GM21619 (cell line): ENCODE measurements around the gene TENM4.
"Not testable (repeated sequence)": the region's sequence is repeated elsewhere in the genome, so short reads cannot be mapped to it uniquely, and the experiment has no call there.

ENCODE experiments used
- ATAC-seq: cut with Tn5 transposase; IDR thresholded peaks from one replicate; pipeline ENCODE4 v1.9.1; 2021; ENCODE audit not compliant: unreplicated experiment

TENM4 gene

DNA sequence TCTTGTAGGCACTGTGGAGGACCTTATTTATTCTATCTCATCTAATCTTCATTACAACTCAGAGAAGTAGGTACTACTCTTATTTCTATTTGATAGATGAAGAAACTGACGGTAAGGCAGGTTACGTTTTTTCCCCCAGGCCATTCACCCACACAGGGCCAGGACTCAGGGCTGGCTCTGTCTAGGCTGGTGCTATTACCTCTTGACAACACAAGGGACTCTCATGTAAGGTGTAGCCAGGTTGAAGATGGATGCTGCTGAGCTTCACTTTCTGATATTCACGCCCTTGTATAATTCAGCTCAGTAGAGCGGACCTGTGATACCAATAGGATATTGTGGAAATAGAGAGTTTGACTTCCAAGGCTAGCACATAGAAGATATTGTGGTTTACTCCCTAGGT is 453.1 kb downstream of the TENM4 start:
- ATAC-seq = no peak

DNA sequence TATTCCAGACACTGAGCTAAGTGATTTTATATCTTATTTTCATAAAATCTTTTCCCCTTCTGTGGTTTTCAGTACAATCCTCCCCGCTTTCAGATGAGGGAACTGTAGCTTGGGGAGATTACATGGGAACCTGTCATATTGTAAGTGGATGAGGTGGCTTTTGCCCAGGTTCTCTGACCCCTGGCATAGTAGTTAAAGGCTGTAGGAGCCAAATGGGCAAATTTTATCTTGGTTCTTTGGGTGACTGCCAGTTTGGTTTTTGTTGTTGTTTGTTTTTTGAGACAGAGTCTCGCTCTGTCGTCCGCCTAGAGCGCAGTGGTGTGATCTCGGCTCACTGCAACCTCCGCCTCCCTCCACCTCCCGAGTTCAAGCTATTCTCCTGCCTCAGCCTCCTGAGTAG is 454.5 kb downstream of the TENM4 start:
- no peak for ATAC-seq

GRCh38 chr11:78985663-78986062 is 455.2 kb downstream of the TENM4 start:
- ATAC-seq = no peak

DNA sequence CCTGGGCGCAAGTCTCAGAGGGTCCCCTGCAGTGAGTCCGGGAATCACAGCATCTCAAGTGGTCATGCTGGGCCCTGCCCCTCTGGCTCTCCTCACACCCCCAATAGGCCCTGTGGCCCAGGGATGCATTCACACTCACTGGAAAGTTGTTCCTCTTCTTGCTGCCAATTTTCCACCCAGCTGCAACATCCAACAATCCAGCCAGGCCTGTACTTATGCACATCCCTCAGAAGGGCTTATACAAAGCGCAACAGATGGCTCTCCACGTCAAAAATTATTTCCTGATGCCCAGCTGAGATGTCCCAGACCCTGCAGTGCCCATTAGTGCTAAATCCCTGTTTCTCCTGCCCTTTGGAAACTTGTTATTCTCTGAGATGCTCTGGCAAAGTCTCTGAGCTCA is 458.4 kb downstream of the TENM4 start:
- ATAC-seq = no peak

DNA sequence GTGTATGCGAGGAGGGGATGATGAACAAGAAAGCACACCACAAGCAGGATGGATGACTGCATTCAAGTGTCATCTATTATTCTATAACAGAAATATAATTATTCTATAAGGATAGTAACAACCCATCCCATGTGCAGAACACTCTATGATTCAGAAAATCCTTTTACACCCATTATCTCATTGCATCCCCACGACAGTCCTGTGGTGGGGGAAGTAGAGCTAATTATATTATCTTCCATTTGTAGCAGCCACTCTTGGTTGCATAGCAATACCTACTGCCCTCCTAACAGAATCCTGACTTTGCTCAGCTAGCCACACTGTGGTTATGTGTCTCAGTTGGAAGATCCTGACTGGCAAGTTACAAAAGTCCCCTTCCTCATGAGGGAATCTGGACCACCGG is 459.7 kb downstream of the TENM4 start:
- ATAC-seq = no peak

GRCh38 chr11:78978831-78979230 is 462.0 kb downstream of the TENM4 start:
- ATAC-seq = no peak

- not testable (repeated sequence) for ATAC-seq
Measured at GRCh38 chr11:78977848-78978247, 463.0 kb downstream of the TENM4 start.

DNA sequence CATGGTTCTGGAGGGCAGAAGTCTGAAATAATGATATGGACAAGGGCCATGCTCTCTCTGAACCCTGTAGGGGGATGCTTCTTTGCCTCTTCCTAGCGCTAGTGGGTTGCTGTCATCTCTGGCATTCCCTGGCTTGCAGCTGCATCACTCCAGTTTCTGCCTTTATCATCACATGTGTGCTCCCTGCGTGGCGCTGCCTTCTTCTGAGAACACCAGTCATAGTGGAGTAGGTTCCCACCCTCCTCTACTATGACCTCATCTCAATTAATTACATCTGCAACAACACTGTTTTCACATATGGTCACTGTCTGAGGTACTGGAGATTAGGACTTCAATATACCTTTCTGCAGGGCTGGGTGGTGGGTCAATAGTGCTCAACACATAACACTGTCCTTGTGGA is 463.8 kb downstream of the TENM4 start:
- no peak for ATAC-seq

DNA sequence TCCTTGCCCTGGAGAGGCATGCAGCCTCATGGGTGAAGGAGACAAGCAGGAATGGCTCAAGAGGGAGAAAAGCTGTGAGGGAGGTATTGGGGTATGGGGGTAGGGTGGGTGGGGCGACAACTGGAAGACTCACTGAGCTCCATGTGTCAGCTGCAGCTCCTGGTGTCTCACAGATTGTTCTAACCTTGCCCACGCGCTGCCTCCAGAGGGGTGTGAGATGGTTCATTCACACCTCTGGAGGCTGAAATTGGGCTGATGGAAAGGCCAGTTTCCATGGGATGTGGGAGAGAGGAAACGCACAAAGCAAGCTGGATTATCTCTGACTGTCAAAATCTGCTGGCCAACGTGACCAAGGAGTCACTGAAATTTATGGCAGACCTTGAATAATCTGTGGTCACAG is 465.7 kb downstream of the TENM4 start:
- no peak for ATAC-seq

GRCh38 chr11:78973876-78974275 is 467.0 kb downstream of the TENM4 start:
- no peak for ATAC-seq

GRCh38 chr11:78972590-78972989 is 468.2 kb downstream of the TENM4 start:
- ATAC-seq = no peak

GRCh38 chr11:78972177-78972576 is 468.7 kb downstream of the TENM4 start:
- ATAC-seq = no peak

- no peak for ATAC-seq
Measured at GRCh38 chr11:78967811-78968210, 473.0 kb downstream of the TENM4 start.

- ATAC-seq = no peak
Measured at GRCh38 chr11:78965432-78965831, 475.4 kb downstream of the TENM4 start.

DNA sequence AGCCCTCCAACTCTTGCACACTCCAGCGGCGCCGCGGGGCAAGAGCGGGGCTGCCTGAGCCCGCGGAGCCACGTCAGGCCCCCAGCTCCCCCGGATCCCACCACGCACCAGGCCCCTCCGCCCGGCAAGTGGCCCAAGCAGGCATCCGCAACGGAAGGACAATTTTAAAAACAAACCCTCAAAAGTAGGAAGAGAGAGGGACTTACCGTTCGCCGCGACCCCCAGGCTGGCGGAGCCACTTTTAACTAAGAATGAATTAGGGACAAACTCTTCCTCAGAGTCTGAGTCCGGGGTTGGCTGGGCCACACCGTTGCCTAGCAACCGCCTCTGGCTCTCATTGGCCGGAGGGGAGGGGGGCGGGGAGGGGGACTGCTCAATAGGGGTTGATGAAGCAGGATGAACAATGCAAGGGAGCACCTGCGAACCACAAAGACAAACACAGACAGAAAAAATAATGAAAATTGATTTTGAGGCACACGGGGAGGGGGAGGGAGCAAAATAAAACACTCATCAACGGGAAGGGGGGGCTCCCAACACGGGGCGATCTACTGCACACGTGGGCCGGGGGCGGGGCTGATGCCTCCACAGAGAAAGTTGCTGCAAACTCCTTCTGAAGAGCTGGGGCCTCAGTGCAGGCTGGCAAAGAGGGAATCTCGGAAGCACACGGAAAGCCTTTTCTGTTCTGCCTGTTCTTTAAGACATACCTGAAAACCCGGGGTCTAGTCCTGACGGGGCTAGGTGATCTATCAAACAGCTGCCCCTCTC is 478.7 kb downstream of the TENM4 start:
- ATAC-seq = no peak

DNA sequence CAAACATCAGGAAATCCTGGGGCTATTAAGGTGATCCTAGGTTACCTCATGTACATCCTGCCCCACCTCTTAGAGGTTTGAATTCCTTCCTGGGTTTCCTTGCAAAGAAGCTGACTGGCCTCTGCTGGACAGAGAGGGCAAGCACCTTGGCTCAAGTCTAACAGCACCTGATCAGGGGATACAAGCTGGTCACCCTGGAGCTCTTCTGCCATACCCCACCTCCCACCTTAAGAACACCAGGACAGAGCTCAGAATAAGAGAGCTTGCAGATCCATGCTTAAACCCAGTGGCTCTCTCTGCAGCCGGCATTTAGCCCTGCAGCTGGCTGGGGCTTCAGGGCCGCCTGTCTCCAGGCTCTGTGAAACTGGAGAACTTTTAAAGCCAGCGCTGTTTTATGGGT is 479.6 kb downstream of the TENM4 start:
- ATAC-seq = no peak

GRCh38 chr11:78958444-78958843 is 482.4 kb downstream of the TENM4 start:
- no peak for ATAC-seq

DNA sequence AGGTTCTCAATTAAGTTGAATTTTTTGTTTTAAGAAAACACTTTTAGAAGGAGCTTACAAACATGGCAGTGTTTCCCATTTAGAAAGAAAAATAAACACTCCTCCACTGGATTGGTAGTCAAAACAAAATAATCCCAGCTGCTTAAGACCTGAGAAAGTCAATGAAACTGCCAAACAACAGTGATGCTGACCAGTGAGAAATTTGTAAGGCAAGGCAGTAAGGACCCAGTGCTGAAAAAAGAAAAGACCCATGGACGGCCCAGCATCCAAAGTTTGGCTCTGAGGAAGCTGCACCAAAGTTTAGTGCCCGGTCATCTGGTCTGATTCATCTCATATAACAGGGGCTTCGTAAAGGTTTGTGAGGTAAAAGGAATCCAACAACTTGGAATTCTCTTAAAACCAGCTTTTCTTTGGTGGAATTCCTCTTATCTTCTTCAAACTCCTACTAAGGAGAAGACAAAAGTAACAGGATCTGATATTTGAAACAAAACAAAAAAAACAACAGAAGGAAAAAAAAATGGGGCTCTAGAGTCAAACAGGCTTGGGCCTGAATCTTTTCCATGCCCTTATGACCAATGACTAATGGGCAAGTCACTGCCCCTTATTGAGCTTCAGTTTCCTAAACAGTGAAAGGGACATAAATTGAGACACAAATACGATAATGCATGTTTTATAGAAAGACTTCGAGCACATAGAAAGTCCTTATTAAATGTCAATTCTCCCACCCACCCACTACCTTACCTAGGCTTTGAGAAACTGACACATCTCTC is 483.2 kb downstream of the TENM4 start:
- ATAC-seq = no peak

GRCh38 chr11:78954696-78955095 is 486.1 kb downstream of the TENM4 start:
- ATAC-seq = no peak

GRCh38 chr11:78954261-78954660 is 486.6 kb downstream of the TENM4 start:
- no peak for ATAC-seq

GRCh38 chr11:78952890-78953289 is 487.9 kb downstream of the TENM4 start:
- ATAC-seq = no peak

GRCh38 chr11:78952175-78952574 is 488.7 kb downstream of the TENM4 start:
- no peak for ATAC-seq
